HEK293 (cell line): ENCODE measurements around the gene KLHL12.

Experiments used
- CTCF ChIP-seq: fragments of 450-650 bp; formaldehyde crosslinking; IDR thresholded peaks from 2 replicates; pipeline ENCODE4 v1.5.1; 2016; ENCODE audit warnings: missing biosample characterization, missing genetic modification characterization
- GLIS1 ChIP-seq: fragments of 450-650 bp; formaldehyde crosslinking; IDR thresholded peaks from 2 replicates; pipeline ENCODE4 v1.5.1; 2016; ENCODE audit warnings: missing biosample characterization, missing genetic modification characterization
- PBX3 ChIP-seq: sonication (generic); formaldehyde crosslinking; IDR thresholded peaks from 2 replicates; pipeline ENCODE4 v1.8.1; 2022; ENCODE audit warnings: mild to moderate bottlenecking, moderate library complexity, missing genetic modification reagents
- RBAK ChIP-seq: fragments of 450-650 bp; formaldehyde crosslinking; IDR thresholded peaks from 2 replicates; pipeline ENCODE4 v1.5.1; 2016; ENCODE audit warnings: missing biosample characterization, missing genetic modification characterization
- ZBTB26 ChIP-seq: fragments of 450-650 bp; formaldehyde crosslinking; optimal IDR thresholded peaks from 2 replicates; pipeline ENCODE3; 2016; ENCODE audit warnings: missing biosample characterization, mild to moderate bottlenecking, missing genetic modification characterization
- ZBTB7A ChIP-seq: fragments of 450-650 bp; formaldehyde crosslinking; IDR thresholded peaks from 2 replicates; pipeline ENCODE4 v1.5.1; 2016; ENCODE audit warnings: low read depth, missing biosample characterization, missing genetic modification characterization
- ZNF266 ChIP-seq: fragments of 450-650 bp; formaldehyde crosslinking; IDR thresholded peaks from 2 replicates; pipeline ENCODE4 v1.5.1; 2016; ENCODE audit warnings: missing biosample characterization, missing genetic modification characterization, low read depth
- ZNF302 ChIP-seq: fragments of 450-650 bp; formaldehyde crosslinking; IDR thresholded peaks from 2 replicates; pipeline ENCODE4 v1.5.1; 2016; ENCODE audit warnings: missing biosample characterization, missing genetic modification characterization, low read depth
- ZNF350 ChIP-seq: fragments of 450-650 bp; formaldehyde crosslinking; IDR thresholded peaks from 2 replicates; pipeline ENCODE4 v1.5.0; 2017; ENCODE audit warnings: missing biosample characterization, mild to moderate bottlenecking, missing genetic modification characterization
- ZNF529 ChIP-seq: fragments of 450-650 bp; formaldehyde crosslinking; IDR thresholded peaks from 2 replicates; pipeline ENCODE4 v1.5.1; 2017; ENCODE audit warnings: missing genetic modification characterization, missing biosample characterization; ENCODE audit not compliant: insufficient replicate concordance

- TF ChIP-seq CTCF (no peak), RBAK (tag by site-specific recombination) (no peak), GLIS1 (tag by site-specific recombination) (no peak), ZNF266 (tag by site-specific recombination) (no peak), ZNF350 (tag by site-specific recombination) (no peak), ZBTB26 (tag by site-specific recombination) (no peak), PBX3 (CRISPR knock-in tag) (no peak), ZNF302 (tag by site-specific recombination) (no peak), ZNF529 (no peak), ZBTB7A (tag by site-specific recombination) (no peak)
Measured at GRCh38 chr1:202967684-202968281, 40.7 kb upstream of the KLHL12 start.
